Amniotic stem cell (primary cell): ENCODE data around the gene FMNL2.
"Not testable (repeated sequence)": the region's sequence is repeated elsewhere in the genome, so short reads cannot be mapped to it uniquely, and the experiment has no call there.

Experiments
- DNase-seq: peaks from one replicate; lab custom pipeline; 2025; lab: John Stamatoyannopoulos, UW

FMNL2 gene

GRCh38 chr2:152470861-152471854 is 136.2 kb downstream of the FMNL2 start:
- no peak for DNase-seq

GRCh38 chr2:152472481-152472887 is 137.5 kb downstream of the FMNL2 start:
- DNase-seq: no peak

DNA sequence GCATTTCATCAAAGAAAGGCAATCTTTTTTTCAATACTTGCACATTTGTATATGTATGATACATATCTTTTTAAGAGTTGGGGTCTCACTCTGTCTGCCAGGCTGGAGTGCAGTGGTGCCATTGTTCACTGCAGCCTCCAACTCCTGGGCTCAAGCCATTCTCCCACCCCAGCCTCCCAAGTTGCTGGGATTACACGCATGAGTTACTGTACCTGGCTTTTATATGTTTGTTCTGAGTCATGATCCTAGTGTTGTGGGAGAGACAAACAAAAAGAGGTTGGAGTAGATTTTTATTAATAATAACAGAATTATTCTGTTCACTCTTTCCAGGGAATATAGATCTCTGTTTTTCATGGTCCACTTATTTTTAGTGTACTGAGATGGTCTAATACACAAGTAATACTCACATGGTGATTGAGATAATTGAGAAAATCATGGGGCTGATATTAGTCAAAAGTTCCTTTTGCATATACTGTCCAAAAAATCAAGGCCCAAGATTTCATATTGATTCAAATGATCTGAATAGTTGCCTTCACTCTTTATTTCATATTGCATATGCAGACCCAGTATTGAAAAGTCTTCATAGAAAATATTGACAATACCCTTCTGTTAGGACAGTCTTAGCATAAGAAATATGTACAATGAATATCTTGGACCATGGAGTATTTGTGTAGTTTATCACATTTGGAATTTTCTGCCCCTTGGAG is 138.3 kb downstream of the FMNL2 start:
- DNase-seq: no peak

DNA sequence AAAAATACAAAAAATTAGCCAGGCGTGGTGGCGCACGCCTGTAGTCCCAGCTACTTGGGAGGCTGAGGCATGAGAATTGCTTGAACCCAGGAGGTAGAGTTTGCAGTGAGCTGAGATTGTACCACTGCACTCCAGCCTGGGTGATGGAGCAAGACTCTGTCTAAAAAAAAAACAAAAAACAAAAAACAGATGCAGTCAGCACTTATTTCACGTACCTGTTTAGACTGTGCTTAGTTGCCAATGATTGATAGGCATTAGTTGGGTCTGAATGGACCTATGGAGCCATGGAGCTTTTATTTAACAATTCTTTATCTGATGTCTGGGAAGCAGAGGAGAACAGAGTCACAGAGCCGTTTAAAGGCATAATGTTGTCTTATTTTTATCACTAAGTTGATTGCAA is 139.5 kb downstream of the FMNL2 start:
- DNase-seq: not testable (repeated sequence)

DNA sequence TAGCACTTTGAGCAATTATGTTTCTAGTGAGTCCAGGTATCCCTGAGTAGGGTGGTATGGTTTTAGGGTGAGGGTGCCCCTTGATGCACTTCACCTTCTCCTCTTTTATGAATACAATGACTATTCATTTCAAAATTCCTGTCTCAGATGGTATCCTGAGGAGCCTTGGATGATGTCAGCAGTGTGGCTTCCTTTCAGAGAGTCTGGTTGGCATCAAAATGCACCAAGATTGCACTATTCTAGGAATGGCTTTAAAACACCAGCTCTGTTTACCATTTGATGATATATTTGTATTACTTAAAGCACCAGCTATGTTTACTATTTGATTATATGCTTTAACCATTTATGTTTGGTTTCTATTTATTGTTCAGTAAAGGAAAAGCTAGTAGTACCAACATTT is 141.0 kb downstream of the FMNL2 start:
- no peak for DNase-seq

GRCh38 chr2:152477347-152478092 is 142.5 kb downstream of the FMNL2 start:
- DNase-seq: no peak

GRCh38 chr2:152479282-152479681 is 144.3 kb downstream of the FMNL2 start:
- DNase-seq: no peak

- DNase-seq: no peak
Observed at GRCh38 chr2:152480821-152481399, 145.9 kb downstream of the FMNL2 start.

- no peak for DNase-seq
Observed at GRCh38 chr2:152481881-152482583, 147.1 kb downstream of the FMNL2 start.

DNA sequence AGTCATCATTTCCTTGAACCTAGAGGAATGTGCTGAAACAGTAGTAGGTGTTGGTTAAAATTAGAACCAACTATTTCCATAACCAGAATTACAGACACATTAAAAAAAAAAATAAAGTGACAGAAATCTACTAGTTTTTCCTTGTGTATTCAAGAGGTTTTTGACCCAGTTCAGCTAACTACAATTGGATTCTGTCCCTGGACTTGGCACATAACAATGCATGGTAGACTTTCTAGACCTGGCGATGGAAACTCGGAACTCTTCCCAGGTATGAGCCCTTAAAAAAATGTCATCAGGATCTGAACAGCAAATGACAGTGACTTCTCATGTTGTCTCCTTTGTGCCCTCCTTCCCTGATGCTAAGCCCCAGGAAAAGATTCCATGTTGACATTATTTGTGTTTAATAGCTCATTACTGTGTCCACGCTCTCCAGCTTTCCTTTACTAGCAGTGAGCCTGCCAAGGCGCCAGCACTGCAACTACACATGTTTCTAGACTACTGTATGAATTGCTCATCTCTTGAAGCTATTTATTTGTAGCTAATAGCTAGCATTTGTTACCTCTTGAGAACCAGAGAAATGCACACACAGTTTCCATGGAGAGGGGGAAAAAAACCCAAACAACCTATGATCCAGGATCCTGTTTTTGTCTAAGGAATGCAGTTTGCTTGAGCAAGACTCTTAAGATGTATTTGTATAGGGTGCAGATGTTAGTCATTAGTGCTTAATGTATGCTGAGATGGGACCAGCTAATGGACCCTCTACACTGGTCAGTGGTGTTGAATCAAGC is 148.5 kb downstream of the FMNL2 start:
- DNase-seq: no peak

DNA sequence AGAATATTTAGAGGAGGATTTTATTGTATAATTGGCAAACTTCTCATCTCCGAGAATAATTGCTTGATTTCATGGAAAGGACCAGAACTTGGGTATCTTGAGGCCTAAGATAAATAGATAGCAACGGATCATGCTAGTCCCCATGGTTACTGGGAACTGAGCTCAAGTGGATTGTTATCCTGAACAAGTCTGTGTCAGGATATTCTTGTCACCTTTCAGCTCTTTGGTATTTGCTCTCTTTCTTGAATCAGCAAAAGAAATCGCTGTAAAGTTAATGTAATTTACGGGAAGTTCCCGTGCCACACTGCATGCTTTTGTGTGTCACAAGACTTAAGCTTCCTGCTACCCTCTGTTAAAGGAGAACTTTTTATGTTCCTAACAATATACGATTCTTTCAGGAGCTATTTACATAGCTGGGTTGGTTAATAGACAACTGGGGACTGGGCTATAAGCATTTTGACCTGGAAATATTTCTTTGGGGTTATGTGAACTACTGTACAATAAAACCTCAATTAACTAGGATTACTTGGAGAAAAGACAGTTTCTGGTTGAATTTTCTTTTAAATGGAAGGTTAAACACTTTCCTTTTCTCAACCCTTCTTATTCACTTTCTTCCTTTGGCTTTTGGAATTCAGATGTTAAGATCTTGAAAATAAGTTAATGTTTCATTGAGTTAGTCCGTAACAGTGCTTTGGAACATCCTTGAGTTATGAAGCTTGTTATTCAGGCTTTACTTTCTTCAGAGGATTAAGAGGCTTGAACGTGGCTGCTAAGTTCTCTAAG is 151.2 kb downstream of the FMNL2 start:
- no peak for DNase-seq

GRCh38 chr2:152486737-152487400 is 151.9 kb downstream of the FMNL2 start:
- no peak for DNase-seq

DNA sequence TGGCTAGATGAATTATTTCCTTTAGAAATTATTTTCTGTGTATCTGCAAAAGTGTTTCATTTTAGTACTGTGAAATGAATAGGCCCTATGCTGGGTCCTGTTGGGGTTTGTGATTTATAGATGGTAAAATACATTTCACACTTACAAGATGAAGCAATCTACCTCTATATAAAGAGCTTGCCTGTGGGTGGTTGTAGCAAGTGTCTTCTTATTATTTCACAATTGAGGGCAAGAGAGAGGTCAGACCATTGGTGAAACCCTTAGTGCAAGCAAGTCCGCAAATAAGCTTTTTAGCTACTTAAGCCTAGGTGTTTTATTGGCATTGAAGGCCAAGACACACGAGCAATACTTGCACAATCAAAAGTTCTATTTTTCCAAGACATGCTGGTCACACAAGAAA is 153.1 kb downstream of the FMNL2 start:
- no peak for DNase-seq

- DNase-seq: no peak
Observed at GRCh38 chr2:152489364-152489763, 154.4 kb downstream of the FMNL2 start.

- DNase-seq: no peak
Observed at GRCh38 chr2:152490686-152491455, 155.9 kb downstream of the FMNL2 start.

DNA sequence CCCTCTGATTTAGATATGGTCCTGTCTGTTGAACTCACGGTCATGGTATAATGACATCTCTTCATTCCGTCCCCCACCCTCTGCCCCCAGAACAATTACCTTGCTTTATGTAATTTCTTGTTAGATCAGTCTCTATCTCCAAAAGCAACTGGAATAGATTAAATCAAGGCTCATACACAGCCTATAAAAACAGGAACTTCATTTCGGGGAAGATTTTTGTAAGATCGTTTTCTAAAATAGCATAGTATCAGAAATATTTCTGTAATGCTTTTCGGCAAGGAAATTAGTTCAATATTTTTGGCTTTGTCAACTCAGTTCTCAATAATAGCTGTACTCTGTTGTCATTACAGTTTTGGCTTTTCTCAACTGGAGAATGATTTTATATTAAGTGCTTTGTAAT is 157.2 kb downstream of the FMNL2 start:
- no peak for DNase-seq

- DNase-seq: no peak
Observed at GRCh38 chr2:152492911-152493310, 157.9 kb downstream of the FMNL2 start.

- no peak for DNase-seq
Observed at GRCh38 chr2:152493417-152493816, 158.4 kb downstream of the FMNL2 start.
